GM18861 (cell line): ENCODE data around the gene KRT76.

Source experiments
- ATAC-seq: cut with Tn5 transposase; IDR thresholded peaks from one replicate; pipeline ENCODE4 v1.9.1; 2021; ENCODE audit not compliant: unreplicated experiment

KRT76 gene

GRCh38 chr12:52787324-52788191, 10.4 kb upstream of the KRT76 start:
- no peak for ATAC-seq

- ATAC-seq: no peak
Observed at GRCh38 chr12:52784909-52785308, 7.8 kb upstream of the KRT76 start.

- ATAC-seq: no peak
Observed at GRCh38 chr12:52783563-52784316, 6.6 kb upstream of the KRT76 start.

- no peak for ATAC-seq
Observed at GRCh38 chr12:52782502-52782901, 5.4 kb upstream of the KRT76 start.

GRCh38 chr12:52781399-52782082, 4.4 kb upstream of the KRT76 start:
- ATAC-seq: no peak

- no peak for ATAC-seq
Observed at GRCh38 chr12:52779914-52780313, 2.8 kb upstream of the KRT76 start.

GRCh38 chr12:52778833-52779232, 1.7 kb upstream of the KRT76 start:
- ATAC-seq: no peak

GRCh38 chr12:52777566-52777965, 421 bp upstream of the KRT76 start:
- no peak for ATAC-seq

- no peak for ATAC-seq
Observed at GRCh38 chr12:52776435-52776834, 710 bp downstream of the KRT76 start.

GRCh38 chr12:52774629-52775250, 2.4 kb downstream of the KRT76 start:
- ATAC-seq: no peak

GRCh38 chr12:52772772-52773171, 4.4 kb downstream of the KRT76 start:
- ATAC-seq: no peak

- ATAC-seq: no peak
Observed at GRCh38 chr12:52772188-52772587, 5.0 kb downstream of the KRT76 start.

- no peak for ATAC-seq
Observed at GRCh38 chr12:52771505-52771904, 5.6 kb downstream of the KRT76 start.

- ATAC-seq: no peak
Observed at GRCh38 chr12:52771088-52771487, 6.1 kb downstream of the KRT76 start.

- no peak for ATAC-seq
Observed at GRCh38 chr12:52769946-52770345, 7.2 kb downstream of the KRT76 start.

- ATAC-seq: no peak
Observed at GRCh38 chr12:52769354-52769753, 7.8 kb downstream of the KRT76 start.

GRCh38 chr12:52768479-52769200, 8.5 kb downstream of the KRT76 start:
- no peak for ATAC-seq

- no peak for ATAC-seq
Observed at GRCh38 chr12:52767427-52767826, 9.7 kb downstream of the KRT76 start.

GRCh38 chr12:52767020-52767379, 10.1 kb downstream of the KRT76 start:
- ATAC-seq: no peak

- no peak for ATAC-seq
Observed at GRCh38 chr12:52766351-52767019, 10.7 kb downstream of the KRT76 start.
